NCI-H128 (cell line): ENCODE data around the gene SARS2.
"Not testable (repeated sequence)": the region's sequence is repeated elsewhere in the genome, so short reads cannot be mapped to it uniquely, and the experiment has no call there.

ENCODE experiments used
- DNase-seq: peaks from one replicate; lab custom pipeline; 2025; ENCODE audit not compliant: unreplicated experiment; lab: John Stamatoyannopoulos, UW

Gene SARS2

GRCh38 chr19:38929929-38930775 lies at the start of gene SARS2:
TSS of gene SARS2 (minus strand) at chr19:38930763. CDS start at chr19:38930736, 27 bp downstream.
- DNase-seq: peak; percentile 88

GRCh38 chr19:38979812-38980211 lies 49.2 kb upstream of the SARS2 start:
- no peak for DNase-seq

- DNase-seq: no peak
Observed at GRCh38 chr19:38978326-38978689, 47.7 kb upstream of the SARS2 start.

- DNase-seq: no peak
Observed at GRCh38 chr19:38977445-38978325, 47.1 kb upstream of the SARS2 start.

- no peak for DNase-seq
Observed at GRCh38 chr19:38975861-38976271, 45.3 kb upstream of the SARS2 start.

- DNase-seq: no peak
Observed at GRCh38 chr19:38975214-38975860, 44.8 kb upstream of the SARS2 start, which contains the start of gene FBXO17. TSS of gene FBXO17 (minus strand) at chr19:38975742. CDS start at chr19:38950319, 25,423 bp downstream.

- DNase-seq: no peak
Observed at GRCh38 chr19:38974624-38975213, 44.2 kb upstream of the SARS2 start.

- DNase-seq: no peak
Observed at GRCh38 chr19:38971672-38972071, 41.1 kb upstream of the SARS2 start.

GRCh38 chr19:38970664-38971532 lies 40.3 kb upstream of the SARS2 start:
- no peak for DNase-seq

- not testable (repeated sequence) for DNase-seq
Observed at GRCh38 chr19:38966149-38966548, 35.6 kb upstream of the SARS2 start.

GRCh38 chr19:38964738-38965137 lies 34.2 kb upstream of the SARS2 start:
- no peak for DNase-seq

- DNase-seq: no peak
Observed at GRCh38 chr19:38959618-38960017, 29.1 kb upstream of the SARS2 start.

- DNase-seq: no peak
Observed at GRCh38 chr19:38958301-38958700, 27.7 kb upstream of the SARS2 start.

- no peak for DNase-seq
Observed at GRCh38 chr19:38956264-38956663, 25.7 kb upstream of the SARS2 start.

- DNase-seq: no peak
Observed at GRCh38 chr19:38953677-38954076, 23.1 kb upstream of the SARS2 start.

- no peak for DNase-seq
Observed at GRCh38 chr19:38952395-38953165, 22.0 kb upstream of the SARS2 start.

GRCh38 chr19:38951187-38951586 lies 20.6 kb upstream of the SARS2 start:
- DNase-seq: no peak

GRCh38 chr19:38949580-38950367 lies 19.2 kb upstream of the SARS2 start:
- no peak for DNase-seq
